MM.1S (cell line): ENCODE data around the gene ZCCHC24.

Experiments used
- DNase-seq: peaks from one replicate; pipeline ENCODE4 v3.0.0-alpha.2; 2015
- H2AFZ ChIP-seq: fragments of 300-600 bp; sonication (generic); 2 replicates; pipeline ENCODE4 v1.6.0; 2016; ENCODE audit warnings: antibody characterized with exemption, low read length
- H3F3A ChIP-seq: fragments of 300-600 bp; sonication (generic); 2 replicates; pipeline ENCODE4 v1.6.1; 2016; ENCODE audit warnings: mild to moderate bottlenecking, antibody characterized with exemption, low read length, moderate library complexity, mixed read lengths; ENCODE audit not compliant: insufficient read depth
- H3K27ac ChIP-seq: fragments of 300-600 bp; sonication (generic); 2 replicates; pipeline ENCODE4 v1.5.1; 2016; ENCODE audit warnings: mild to moderate bottlenecking, low read length
- H3K27me3 ChIP-seq: fragments of 300-600 bp; sonication (generic); replicated peaks from 2 replicates; pipeline ENCODE4 v1.6.0; 2016; ENCODE audit warnings: low read length; ENCODE audit not compliant: insufficient read depth
- H3K36me3 ChIP-seq: fragments of 300-600 bp; sonication (generic); replicated peaks from 2 replicates; pipeline ENCODE4 v1.6.1; 2016; ENCODE audit warnings: mild to moderate bottlenecking, low read length, mixed read lengths; ENCODE audit not compliant: insufficient read depth
- H3K4me1 ChIP-seq: fragments of 300-600 bp; sonication (generic); 2 replicates; pipeline ENCODE4 v1.6.1; 2016; ENCODE audit warnings: low read length, mixed read lengths
- H3K4me2 ChIP-seq: fragments of 300-600 bp; sonication (generic); 2 replicates; pipeline ENCODE4 v1.6.0; 2016; ENCODE audit warnings: low read depth, low read length
- H3K4me3 ChIP-seq: fragments of 300-600 bp; sonication (generic); 2 replicates; pipeline ENCODE4 v1.5.1; 2016; ENCODE audit warnings: low read length, mixed read lengths
- H3K79me2 ChIP-seq: fragments of 300-600 bp; sonication (generic); 2 replicates; pipeline ENCODE4 v1.6.1; 2016; ENCODE audit warnings: mixed run types, low read length, mixed read lengths
- H3K9ac ChIP-seq: fragments of 300-600 bp; sonication (generic); 2 replicates; pipeline ENCODE4 v1.6.1; 2016; ENCODE audit warnings: low read length, mixed read lengths
- H3K9me2 ChIP-seq: fragments of 300-600 bp; sonication (generic); replicated peaks from 2 replicates; pipeline ENCODE4 v1.6.1; 2016; ENCODE audit warnings: mild to moderate bottlenecking, low read length, mixed read lengths; ENCODE audit not compliant: insufficient read depth
- H3K9me3 ChIP-seq: fragments of 300-600 bp; sonication (generic); replicated peaks from 2 replicates; pipeline ENCODE4 v1.6.1; 2016; ENCODE audit warnings: mild to moderate bottlenecking, low read length, mixed read lengths; ENCODE audit not compliant: insufficient read depth
- H4K20me1 ChIP-seq: fragments of 300-600 bp; sonication (generic); 2 replicates; pipeline ENCODE4 v1.6.1; 2016; ENCODE audit warnings: mild to moderate bottlenecking, low read length, moderate library complexity, mixed read lengths; ENCODE audit not compliant: insufficient read depth
- EZH2 ChIP-seq: fragments of 300-600 bp; sonication (generic); optimal IDR thresholded peaks from 2 replicates; pipeline ENCODE3; 2017; ENCODE audit warnings: low read depth, mild to moderate bottlenecking, antibody characterized with exemption, low read length, mixed read lengths
- EZH2phosphoT487 ChIP-seq: fragments of 300-600 bp; sonication (generic); IDR thresholded peaks from 2 replicates; pipeline ENCODE4 v1.6.1; 2018; ENCODE audit warnings: antibody characterized with exemption, low read length
- TF ChIP-seq, protein P1 (sequence below): fragments of 300-600 bp; sonication (generic); IDR thresholded peaks from 2 replicates; pipeline ENCODE4 v1.5.1; 2016; ENCODE audit warnings: antibody characterized with exemption, low read length, mixed read lengths

The ZCCHC24 gene

DNA sequence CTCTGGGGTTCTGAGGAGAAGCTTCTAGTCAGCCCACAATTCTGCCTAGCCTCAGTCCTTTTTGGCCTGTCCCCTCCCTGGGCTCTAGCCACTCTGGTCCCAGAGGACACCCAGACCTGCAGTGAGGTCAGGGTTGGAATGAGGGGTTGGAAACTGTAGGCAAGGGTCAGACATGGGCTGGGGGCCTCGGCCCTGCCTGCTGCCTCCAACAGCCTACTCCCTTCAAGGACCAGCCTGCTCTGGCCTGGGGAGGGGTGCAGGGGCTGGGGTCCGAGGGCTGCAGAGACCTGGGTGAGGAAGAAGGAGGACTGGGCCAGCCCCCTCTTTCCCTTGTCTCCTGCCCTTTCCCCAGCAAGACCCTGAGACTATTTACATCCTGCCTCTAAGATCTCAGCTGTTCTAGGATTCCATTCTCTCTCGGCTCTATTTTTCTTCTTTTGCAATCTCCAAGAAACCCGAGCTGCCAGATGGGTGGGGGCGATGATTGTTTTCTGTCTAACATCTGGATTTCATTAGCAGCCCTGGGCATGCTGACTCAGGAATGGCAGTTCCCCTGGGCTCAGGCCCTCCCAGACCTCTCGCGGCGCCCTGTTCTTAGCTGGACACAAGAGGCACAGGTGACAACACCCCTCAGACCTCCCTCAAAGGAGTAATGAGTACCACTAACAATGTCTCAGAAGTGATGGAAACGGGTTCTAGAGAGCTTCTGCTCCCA, 23.1 kb downstream of the ZCCHC24 start:
- H3K4me3 ChIP-seq: no peak overlapping the region
- no peak overlapping the region for H3K9ac ChIP-seq

GRCh38 chr10:79420974-79421688, 24.3 kb downstream of the ZCCHC24 start:
- no peak overlapping the region for H3K27ac ChIP-seq
- H3K9ac ChIP-seq: no peak overlapping the region
- H3K79me2 ChIP-seq: no peaks in the 10 kb centered on the region
- no peak overlapping the region for H2AFZ ChIP-seq
- H3K9me3 ChIP-seq: no peaks in the 10 kb centered on the region
- no peaks in the 10 kb centered on the region for H3K9me2 ChIP-seq
- H3K27me3 ChIP-seq: no peaks in the 10 kb centered on the region
- no peaks in the 10 kb centered on the region for H3K4me1 ChIP-seq
- H3K4me2 ChIP-seq: no peak overlapping the region
- no peaks in the 10 kb centered on the region for H3K36me3 ChIP-seq
- no peak overlapping the region for H3K4me3 ChIP-seq
- no peaks in the 10 kb centered on the region for H3F3A ChIP-seq
- TF ChIP-seq, protein P1, sequence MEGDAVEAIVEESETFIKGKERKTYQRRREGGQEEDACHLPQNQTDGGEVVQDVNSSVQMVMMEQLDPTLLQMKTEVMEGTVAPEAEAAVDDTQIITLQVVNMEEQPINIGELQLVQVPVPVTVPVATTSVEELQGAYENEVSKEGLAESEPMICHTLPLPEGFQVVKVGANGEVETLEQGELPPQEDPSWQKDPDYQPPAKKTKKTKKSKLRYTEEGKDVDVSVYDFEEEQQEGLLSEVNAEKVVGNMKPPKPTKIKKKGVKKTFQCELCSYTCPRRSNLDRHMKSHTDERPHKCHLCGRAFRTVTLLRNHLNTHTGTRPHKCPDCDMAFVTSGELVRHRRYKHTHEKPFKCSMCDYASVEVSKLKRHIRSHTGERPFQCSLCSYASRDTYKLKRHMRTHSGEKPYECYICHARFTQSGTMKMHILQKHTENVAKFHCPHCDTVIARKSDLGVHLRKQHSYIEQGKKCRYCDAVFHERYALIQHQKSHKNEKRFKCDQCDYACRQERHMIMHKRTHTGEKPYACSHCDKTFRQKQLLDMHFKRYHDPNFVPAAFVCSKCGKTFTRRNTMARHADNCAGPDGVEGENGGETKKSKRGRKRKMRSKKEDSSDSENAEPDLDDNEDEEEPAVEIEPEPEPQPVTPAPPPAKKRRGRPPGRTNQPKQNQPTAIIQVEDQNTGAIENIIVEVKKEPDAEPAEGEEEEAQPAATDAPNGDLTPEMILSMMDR: no peak
- TF ChIP-seq EZH2: no peak
- no peak for TF ChIP-seq EZH2phosphoT487
- no peaks in the 10 kb centered on the region for H4K20me1 ChIP-seq
- no peak for DNase-seq

More for the DNA sequence above, 23.1 kb downstream of the ZCCHC24 start:
- H3K4me2 ChIP-seq: no peak overlapping the region
- no peaks in the 10 kb centered on the region for H3K79me2 ChIP-seq
- TF ChIP-seq EZH2 (no peak), EZH2phosphoT487 (no peak)
- TF ChIP-seq, protein P1: no peak
- DNase-seq: no peak
- no peaks in the 10 kb centered on the region for H3K9me3 ChIP-seq
- H3K36me3 ChIP-seq: no peaks in the 10 kb centered on the region
- no peak overlapping the region for H2AFZ ChIP-seq
- no peaks in the 10 kb centered on the region for H3K9me2 ChIP-seq
- H3K27me3 ChIP-seq: no peaks in the 10 kb centered on the region
- no peaks in the 10 kb centered on the region for H3F3A ChIP-seq
- H3K27ac ChIP-seq: no peak overlapping the region
- H3K4me1 ChIP-seq: no peaks in the 10 kb centered on the region
- no peaks in the 10 kb centered on the region for H4K20me1 ChIP-seq

GRCh38 chr10:79418886-79419595, 26.4 kb downstream of the ZCCHC24 start:
- Histone ChIP-seq H3K79me2 (no peaks in the 10 kb centered on the region), H3K9ac (no peak overlapping the region), H3F3A (no peaks in the 10 kb centered on the region), H3K4me2 (no peak overlapping the region), H3K4me3 (no peak overlapping the region), H4K20me1 (no peaks in the 10 kb centered on the region), H3K36me3 (no peaks in the 10 kb centered on the region), H3K4me1 (no peaks in the 10 kb centered on the region), H3K9me3 (no peaks in the 10 kb centered on the region), H3K27me3 (no peaks in the 10 kb centered on the region), H3K27ac (no peak overlapping the region), H2AFZ (no peak overlapping the region), H3K9me2 (no peaks in the 10 kb centered on the region)
- TF ChIP-seq, protein P1: no peak
- no peak for TF ChIP-seq EZH2
- no peak for TF ChIP-seq EZH2phosphoT487
- DNase-seq: no peak
